ENCODE data around the gene ADCY4.
"Not testable (repeated sequence)": the region's sequence is repeated elsewhere in the genome, so short reads cannot be mapped to it uniquely, and the experiment has no call there.

DNA sequence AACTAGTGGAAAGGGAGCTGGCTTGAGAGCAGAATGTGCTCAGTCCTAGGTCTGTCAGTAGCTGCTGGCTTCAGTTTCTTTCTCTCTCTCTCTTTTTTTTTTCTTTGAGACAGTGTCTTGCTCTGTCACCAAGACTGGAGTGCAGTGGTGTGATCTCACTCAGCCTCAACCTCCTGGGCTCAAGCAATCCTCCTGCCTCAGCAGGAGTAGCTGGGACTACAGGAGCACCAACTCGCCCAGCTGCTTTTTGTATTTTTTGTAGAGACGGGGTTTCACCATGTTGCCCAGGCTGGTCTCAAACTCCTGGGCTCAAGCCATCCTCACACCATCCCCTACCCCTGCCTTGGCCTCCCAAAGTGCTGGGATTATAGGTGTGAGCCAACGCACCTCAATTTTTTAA lies 36.7 kb upstream of the ADCY4 start:
- TF ChIP-seq RAD21 (IDR thresholded peaks at IDR 0.05; ENCODE audit: low read depth); CBX3 (IDR thresholded peaks at IDR 0.05; ENCODE audit: low read depth); EGR1 (IDR thresholded peaks at IDR 0.05; ENCODE audit: low read depth); POLR2AphosphoS5 (IDR thresholded peaks at IDR 0.05; ENCODE audit: low read depth, low read length); EZH2 (IDR thresholded peaks at IDR 0.05); SRF (IDR thresholded peaks at IDR 0.05; ENCODE audit: low read depth); YY1 (IDR thresholded peaks at IDR 0.05; ENCODE audit: extremely low read depth, insufficient replicate concordance, low read depth, low read length): not testable (repeated sequence)
- TF ChIP-seq, protein P1, sequence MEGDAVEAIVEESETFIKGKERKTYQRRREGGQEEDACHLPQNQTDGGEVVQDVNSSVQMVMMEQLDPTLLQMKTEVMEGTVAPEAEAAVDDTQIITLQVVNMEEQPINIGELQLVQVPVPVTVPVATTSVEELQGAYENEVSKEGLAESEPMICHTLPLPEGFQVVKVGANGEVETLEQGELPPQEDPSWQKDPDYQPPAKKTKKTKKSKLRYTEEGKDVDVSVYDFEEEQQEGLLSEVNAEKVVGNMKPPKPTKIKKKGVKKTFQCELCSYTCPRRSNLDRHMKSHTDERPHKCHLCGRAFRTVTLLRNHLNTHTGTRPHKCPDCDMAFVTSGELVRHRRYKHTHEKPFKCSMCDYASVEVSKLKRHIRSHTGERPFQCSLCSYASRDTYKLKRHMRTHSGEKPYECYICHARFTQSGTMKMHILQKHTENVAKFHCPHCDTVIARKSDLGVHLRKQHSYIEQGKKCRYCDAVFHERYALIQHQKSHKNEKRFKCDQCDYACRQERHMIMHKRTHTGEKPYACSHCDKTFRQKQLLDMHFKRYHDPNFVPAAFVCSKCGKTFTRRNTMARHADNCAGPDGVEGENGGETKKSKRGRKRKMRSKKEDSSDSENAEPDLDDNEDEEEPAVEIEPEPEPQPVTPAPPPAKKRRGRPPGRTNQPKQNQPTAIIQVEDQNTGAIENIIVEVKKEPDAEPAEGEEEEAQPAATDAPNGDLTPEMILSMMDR (IDR thresholded peaks at IDR 0.05 in 2 of 3, conservative IDR thresholded peaks at IDR 0.05 in 1 of 3; ENCODE audit: borderline replicate concordance in 1 of 3, insufficient read depth in 1 of 3, low read depth in 2 of 3, low read length in 2 of 3): not testable (repeated sequence)
